Tibial artery (tissue), 4 donors: ENCODE results near the gene INTS4.
"Not testable (repeated sequence)": the region's sequence is repeated elsewhere in the genome, so short reads cannot be mapped to it uniquely, and the experiment has no call there.

ENCODE experiments used
- DNase-seq, 2 donors: peaks; one replicate each; pipeline ENCODE4 v3.0.0-alpha.2; 2019
- H3K27ac ChIP-seq, 2 donors: fragments of 200-600 bp; sonication (generic) in 1 of 2; 1 replicate in 1 of 2; 2 replicates in 1 of 2; pipeline ENCODE4 v1.5.1; 2018 to 2019; ENCODE audit warnings: mild to moderate bottlenecking in 1 of 2
- H3K27me3 ChIP-seq, 2 donors: fragments of 200-600 bp; sonication (generic) in 1 of 2; one replicate each; pipeline versions ENCODE4 v1.5.1 to v1.6.0; 2016 to 2019
- H3K36me3 ChIP-seq, 3 donors: fragments of 200-600 bp; sonication (generic) in 2 of 3; one replicate each; pipeline ENCODE4 v1.5.1; 2016 to 2019; ENCODE audit warnings: mild to moderate bottlenecking in 2 of 3
- H3K4me1 ChIP-seq, 4 donors: fragments of 200-600 bp; sonication (generic) in 2 of 4; 1 replicate in 3 of 4; 2 replicates in 1 of 4; pipeline ENCODE4 v1.5.1; 2016 to 2019
- H3K4me3 ChIP-seq, 2 donors: fragments of 200-600 bp; sonication (generic) in 1 of 2; 1 replicate in 1 of 2; 2 replicates in 1 of 2; pipeline ENCODE4 v1.5.1; 2018 to 2019; ENCODE audit warnings: mild to moderate bottlenecking in 2 of 2
- H3K9me3 ChIP-seq, 3 donors: fragments of 200-600 bp; sonication (generic) in 1 of 3; one replicate each; pipeline ENCODE4 v1.5.1; 2016 to 2019
- CTCF ChIP-seq, 2 experiments: fragments of 200-600 bp in 1 of 2; fragments of 450-650 bp in 1 of 2; IDR thresholded peaks; one replicate each; pipeline ENCODE4 v1.5.1; 2017 to 2019; ENCODE audit warnings: antibody characterized with exemption in 2 of 2, mild to moderate bottlenecking in 1 of 2, moderate library complexity in 1 of 2
- intact Hi-C: fragments of 100-400 bp; cut with DNase I; formaldehyde crosslinking; loops from one replicate; pipeline ENCODE4 v1.15.0; 2023; ENCODE audit warnings: low total_unique reads

INTS4 gene

GRCh38 chr11:77913608-77914306 lies 80.7 kb downstream of the INTS4 start:
- H3K9me3 ChIP-seq, H3K27me3 ChIP-seq, DNase-seq, intact Hi-C loops, H3K4me3 ChIP-seq, H3K27ac ChIP-seq: not testable (repeated sequence)
- Histone ChIP-seq H3K4me1 (peaks cover 0 to 10% (median 2%) of the 10 kb centered on the region in 4 donors), H3K36me3 (peaks cover 0 to 24% (median 8%) of the 10 kb centered on the region in 3 donors)

GRCh38 chr11:77910828-77911227 lies 83.6 kb downstream of the INTS4 start:
- H3K27me3 ChIP-seq, DNase-seq, H3K4me3 ChIP-seq, H3K27ac ChIP-seq, H3K9me3 ChIP-seq, intact Hi-C loops: not testable (repeated sequence)
- H3K36me3 ChIP-seq, result peaks cover 7 to 19% (median 7%) of the 10 kb centered on the region in 3 donors
- H3K4me1 ChIP-seq, result peaks cover 0 to 10% (median 2%) of the 10 kb centered on the region in 4 donors

- no peak overlapping the region for H3K27ac ChIP-seq
- intact Hi-C loops, result no loop called here
- no peak for DNase-seq
- no peak overlapping the region for H3K4me3 ChIP-seq
- H3K4me1 ChIP-seq, result peaks cover 0 to 4% (median under 1%) of the 10 kb centered on the region in 4 donors
- peaks cover 7 to 14% (median 14%) of the 10 kb centered on the region in 3 donors for H3K36me3 ChIP-seq
- TF ChIP-seq CTCF (IDR thresholded peaks at IDR 0.05), result no peak
- H3K9me3 ChIP-seq, result no peaks in the 10 kb centered on the region
- no peaks in the 10 kb centered on the region for H3K27me3 ChIP-seq
Observed at GRCh38 chr11:77909277-77909676, 85.2 kb downstream of the INTS4 start.

GRCh38 chr11:77908835-77909234 lies 85.6 kb downstream of the INTS4 start:
- H3K27ac ChIP-seq, result no peak overlapping the region
- no peaks in the 10 kb centered on the region for H3K9me3 ChIP-seq
- H3K27me3 ChIP-seq, result no peaks in the 10 kb centered on the region
- TF ChIP-seq CTCF (IDR thresholded peaks at IDR 0.05), result no peak
- H3K4me1 ChIP-seq, result no peaks in the 10 kb centered on the region
- intact Hi-C loops, result no loop called here
- no peak overlapping the region for H3K4me3 ChIP-seq
- H3K36me3 ChIP-seq, result peaks cover 7 to 15% (median 15%) of the 10 kb centered on the region in 3 donors
- DNase-seq, result no peak

- H3K4me1 ChIP-seq, result peaks cover 0 to 22% (median 2%) of the 10 kb centered on the region in 4 donors
- H3K36me3 ChIP-seq, result peaks cover 21 to 40% (median 23%) of the 10 kb centered on the region in 3 donors
- DNase-seq, H3K27me3 ChIP-seq, intact Hi-C loops, H3K4me3 ChIP-seq, H3K9me3 ChIP-seq, H3K27ac ChIP-seq: not testable (repeated sequence)
Observed at GRCh38 chr11:77894949-77895348, 99.5 kb downstream of the INTS4 start.

- H3K27ac ChIP-seq, H3K27me3 ChIP-seq, H3K4me3 ChIP-seq, intact Hi-C loops, DNase-seq, H3K9me3 ChIP-seq: not testable (repeated sequence)
- Histone ChIP-seq H3K4me1 (peaks cover 0 to 22% (median 2%) of the 10 kb centered on the region in 4 donors), H3K36me3 (peaks cover 14 to 36% (median 15%) of the 10 kb centered on the region in 3 donors)
Observed at GRCh38 chr11:77891703-77892102, 102.8 kb downstream of the INTS4 start.

GRCh38 chr11:77891256-77891655 lies 103.2 kb downstream of the INTS4 start:
- peaks cover 14 to 40% (median 18%) of the 10 kb centered on the region in 3 donors for H3K36me3 ChIP-seq
- intact Hi-C loops, DNase-seq: not testable (repeated sequence)

GRCh38 chr11:77890619-77891056 lies 103.8 kb downstream of the INTS4 start:
- H3K4me3 ChIP-seq, intact Hi-C loops, H3K27ac ChIP-seq, H3K9me3 ChIP-seq, DNase-seq, H3K27me3 ChIP-seq: not testable (repeated sequence)
- H3K36me3 ChIP-seq, result peaks cover 19 to 47% (median 24%) of the 10 kb centered on the region in 3 donors
- peaks cover 0 to 14% (median 0%) of the 10 kb centered on the region in 4 donors for H3K4me1 ChIP-seq

More at GRCh38 chr11:77891256-77891655, 103.2 kb downstream of the INTS4 start:
- H3K27me3 ChIP-seq, H3K9me3 ChIP-seq, H3K4me3 ChIP-seq, H3K27ac ChIP-seq: not testable (repeated sequence)
- peaks cover 0 to 20% (median 2%) of the 10 kb centered on the region in 4 donors for H3K4me1 ChIP-seq

- DNase-seq, H3K4me3 ChIP-seq, H3K9me3 ChIP-seq, H3K27ac ChIP-seq, H3K27me3 ChIP-seq, intact Hi-C loops: not testable (repeated sequence)
- H3K4me1 ChIP-seq, result peaks cover 0 to 12% (median 0%) of the 10 kb centered on the region in 4 donors
- H3K36me3 ChIP-seq, result peaks cover 20 to 49% (median 29%) of the 10 kb centered on the region in 3 donors
Observed at GRCh38 chr11:77890100-77890614, 104.3 kb downstream of the INTS4 start.

- H3K27ac ChIP-seq, intact Hi-C loops, H3K4me3 ChIP-seq, DNase-seq, H3K4me1 ChIP-seq, H3K27me3 ChIP-seq, H3K9me3 ChIP-seq: not testable (repeated sequence)
- peaks cover 20 to 60% (median 39%) of the 10 kb centered on the region in 3 donors for H3K36me3 ChIP-seq
Observed at GRCh38 chr11:77889045-77889444, 105.4 kb downstream of the INTS4 start.
